Omental fat pad (tissue), 4 donors: ENCODE measurements around the gene ASB2. TPM values are rescaled to one million over a fixed set of nuclear protein-coding genes. Genes with fewer than 3 reads are reported as not detected.

Experiments used
- ATAC-seq: fragments of 150-250 bp; one replicate; pipeline ENCODE4 v1.9.1; 2016; ENCODE audit warnings: mild to moderate bottlenecking, moderate library complexity; ENCODE audit not compliant: low FRiP score
- DNase-seq: peaks from one replicate; pipeline ENCODE4 v3.0.0-alpha.2; 2019; ENCODE audit warnings: low spot score
- total RNA-seq, 4 donors: library from RNA; depleted of rRNA; stranded (reverse); fragments of >200 nt; gene quantifications; one replicate each; pipeline ENCODE4 v1.1.0, GENCODE V29; 2016
- TF ChIP-seq, protein P1 (sequence below), 3 donors: fragments of 450-650 bp; IDR thresholded peaks; one replicate each; pipeline ENCODE4 v1.5.1; 2016 to 2017; ENCODE audit warnings: antibody characterized with exemption in 3 of 3, mild to moderate bottlenecking in 3 of 3, moderate library complexity in 2 of 3

Gene ASB2
- total RNA-seq, 4 donors from 2014 or later: 0.36 to 2.4 (median 0.56) TPM

DNA sequence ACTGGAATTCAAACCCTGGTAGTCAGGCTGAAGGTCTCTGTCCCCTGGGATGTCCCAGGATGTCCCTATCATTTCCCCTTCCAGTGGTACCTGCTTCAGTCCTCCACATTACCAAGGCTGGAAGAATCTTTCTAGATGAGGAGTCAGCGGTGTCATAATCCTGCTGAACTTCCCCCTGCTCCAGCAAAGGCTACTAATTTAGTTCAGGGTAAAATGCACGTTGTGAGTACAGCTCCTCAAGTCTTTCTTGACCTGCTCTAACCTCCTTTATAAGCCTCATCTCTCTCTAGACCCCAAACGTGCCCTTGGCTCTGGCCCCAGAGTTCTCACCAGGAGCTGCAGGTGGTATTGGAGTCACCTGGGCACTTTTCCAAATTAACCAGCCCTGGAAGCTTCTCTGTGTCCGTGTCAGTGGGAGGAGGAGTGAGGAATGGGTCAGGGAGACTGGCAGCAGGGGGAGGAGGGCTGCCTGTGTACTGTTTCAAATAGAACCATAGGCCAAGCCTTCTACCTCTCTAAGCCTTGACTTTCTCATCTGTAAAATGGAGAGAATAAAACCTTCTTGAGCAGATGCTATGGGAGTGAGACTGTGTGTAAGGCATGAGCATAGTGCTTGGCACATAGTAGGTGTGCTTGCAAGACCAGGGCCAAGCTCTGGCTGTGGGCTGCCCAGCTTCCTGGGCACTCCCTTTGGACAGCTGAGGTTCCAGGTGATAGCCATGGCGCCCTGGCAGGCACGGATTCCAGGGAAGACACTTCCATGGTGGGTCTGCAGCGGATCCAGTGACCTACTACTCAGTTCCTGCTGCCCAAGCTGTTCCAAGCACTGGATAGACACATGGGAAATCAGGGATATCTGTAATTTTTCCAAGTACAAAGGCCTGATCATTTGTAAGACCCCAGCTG, 24.5 kb downstream of the ASB2 start:
- TF ChIP-seq, protein P1, sequence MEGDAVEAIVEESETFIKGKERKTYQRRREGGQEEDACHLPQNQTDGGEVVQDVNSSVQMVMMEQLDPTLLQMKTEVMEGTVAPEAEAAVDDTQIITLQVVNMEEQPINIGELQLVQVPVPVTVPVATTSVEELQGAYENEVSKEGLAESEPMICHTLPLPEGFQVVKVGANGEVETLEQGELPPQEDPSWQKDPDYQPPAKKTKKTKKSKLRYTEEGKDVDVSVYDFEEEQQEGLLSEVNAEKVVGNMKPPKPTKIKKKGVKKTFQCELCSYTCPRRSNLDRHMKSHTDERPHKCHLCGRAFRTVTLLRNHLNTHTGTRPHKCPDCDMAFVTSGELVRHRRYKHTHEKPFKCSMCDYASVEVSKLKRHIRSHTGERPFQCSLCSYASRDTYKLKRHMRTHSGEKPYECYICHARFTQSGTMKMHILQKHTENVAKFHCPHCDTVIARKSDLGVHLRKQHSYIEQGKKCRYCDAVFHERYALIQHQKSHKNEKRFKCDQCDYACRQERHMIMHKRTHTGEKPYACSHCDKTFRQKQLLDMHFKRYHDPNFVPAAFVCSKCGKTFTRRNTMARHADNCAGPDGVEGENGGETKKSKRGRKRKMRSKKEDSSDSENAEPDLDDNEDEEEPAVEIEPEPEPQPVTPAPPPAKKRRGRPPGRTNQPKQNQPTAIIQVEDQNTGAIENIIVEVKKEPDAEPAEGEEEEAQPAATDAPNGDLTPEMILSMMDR (IDR thresholded peaks at IDR 0.05): no peak
- no peak for DNase-seq
- no peak for ATAC-seq

GRCh38 chr14:93950948-93951634, 25.3 kb downstream of the ASB2 start:
- ATAC-seq: no peak
- no peak for DNase-seq
- TF ChIP-seq, protein P1 (IDR thresholded peaks at IDR 0.05): no peak

DNA sequence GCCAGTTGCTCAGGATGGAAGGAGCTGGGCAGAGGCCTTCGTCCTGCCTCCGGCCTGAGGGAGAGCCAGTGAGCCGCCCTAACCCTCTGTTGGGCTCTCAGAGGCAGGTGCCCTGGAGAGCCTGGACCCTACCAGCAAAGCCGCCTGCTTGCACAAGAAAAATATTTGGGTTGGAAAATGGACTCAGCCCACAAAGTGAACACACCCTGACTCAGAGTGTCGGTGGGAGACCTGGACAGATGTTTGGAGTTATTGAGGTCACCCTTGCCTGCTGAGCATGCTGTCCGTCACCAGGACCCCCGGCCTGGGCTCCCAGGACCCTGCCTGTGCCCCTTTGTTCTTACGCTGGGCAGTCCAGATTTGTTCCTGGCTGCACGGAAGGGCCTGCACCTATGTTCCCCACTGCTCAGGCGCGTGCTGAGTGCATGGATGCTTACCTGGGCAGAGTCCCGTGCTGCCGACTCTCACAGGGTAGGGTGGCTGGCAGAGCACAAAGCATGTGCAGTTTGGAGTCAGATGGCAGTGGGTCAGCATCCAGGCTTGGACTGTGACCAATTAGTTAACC, 26.8 kb downstream of the ASB2 start:
- ATAC-seq: no peak
- TF ChIP-seq, protein P1 (IDR thresholded peaks at IDR 0.05): no peak
- no peak for DNase-seq

DNA sequence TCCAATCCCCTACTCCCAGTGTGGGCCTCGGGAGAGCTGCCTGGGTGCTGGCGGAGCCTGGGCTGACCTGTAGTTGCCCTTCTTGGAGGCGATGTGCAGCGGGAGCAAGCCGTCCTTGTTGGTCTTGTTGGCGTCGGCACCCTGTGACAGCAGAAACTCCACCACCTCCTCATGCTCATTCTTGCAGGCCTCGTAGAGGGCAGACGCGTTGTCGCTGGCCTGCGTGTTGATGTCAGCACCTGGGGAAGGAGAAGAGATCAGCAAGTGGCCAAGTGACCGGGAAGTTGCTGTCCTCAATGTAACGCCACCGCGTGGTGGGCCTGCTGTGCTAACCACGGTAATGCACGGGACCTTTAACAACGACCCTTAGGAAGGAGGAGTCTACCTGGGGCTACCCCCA, 29.1 kb downstream of the ASB2 start:
- ATAC-seq (no peak), DNase-seq (no peak)
- TF ChIP-seq, protein P1 (IDR thresholded peaks at IDR 0.05): no peak

- TF ChIP-seq, protein P1 (IDR thresholded peaks at IDR 0.05): no peak
- DNase-seq: no peak
- ATAC-seq: no peak
Observed at GRCh38 chr14:93946541-93947090, 29.8 kb downstream of the ASB2 start.

DNA sequence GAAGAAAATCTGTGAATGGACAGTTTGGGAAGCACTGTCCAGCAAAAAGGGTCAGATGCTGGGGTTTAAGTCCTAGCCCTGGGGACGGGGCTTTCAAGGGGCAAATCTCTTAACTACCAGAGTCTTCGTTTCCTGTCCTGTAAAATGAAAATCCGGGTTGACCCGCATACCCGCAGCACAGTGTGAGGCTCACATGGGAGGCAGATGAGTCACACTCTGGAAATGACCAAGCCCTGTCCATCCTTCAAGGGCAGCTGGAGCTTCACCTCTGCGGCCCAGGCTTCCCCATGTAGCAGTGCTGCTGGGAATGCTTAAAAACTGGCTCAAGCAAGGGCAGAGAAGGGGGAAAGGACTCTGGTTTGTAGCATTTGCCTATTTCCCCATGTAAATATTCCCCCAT, 30.3 kb downstream of the ASB2 start:
- DNase-seq: no peak
- ATAC-seq: no peak

More for the DNA sequence above, 30.3 kb downstream of the ASB2 start:
- TF ChIP-seq, protein P1 (IDR thresholded peaks at IDR 0.05): no peak
